ENCODE measurements around the gene BLMH. TPM values are rescaled to one million over a fixed set of nuclear protein-coding genes. Genes with fewer than 3 reads are reported as not detected.

Gene BLMH
- total RNA-seq, 1 experiment from 2014 or later: 59.0 TPM

DNA sequence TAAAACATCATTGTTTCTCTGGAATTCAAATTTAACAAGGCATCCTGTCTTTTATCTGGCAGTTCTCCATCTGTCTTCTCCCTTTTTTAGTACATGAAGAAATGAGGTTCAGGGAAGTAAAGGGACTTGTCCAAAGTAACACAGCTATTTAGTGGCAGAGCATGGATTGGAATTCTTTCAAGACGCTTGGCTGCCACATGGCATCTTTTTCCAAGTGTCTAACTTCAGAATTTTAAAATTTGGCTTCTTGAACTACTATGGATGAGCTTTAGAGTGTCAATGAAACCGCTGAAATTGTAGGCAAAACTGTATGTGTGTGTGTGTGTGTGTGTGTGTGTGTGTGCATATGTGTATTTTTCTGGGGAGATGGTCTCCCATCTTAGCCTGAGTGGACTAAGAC, 47.3 kb upstream of the BLMH start:
- intact Hi-C loops (cut with micrococcal nuclease; ENCODE audit: unreplicated experiment) (no loop called here), in situ Hi-C loops (cut with HindIII; ENCODE audit: low pct_unique_long_range_greater_than_20kb, low sequenced_read_pairs) (no loop called here)
- Histone ChIP-seq H3K9me3 (ENCODE audit: control insufficient read depth, insufficient read depth, low read depth, low read length) (no peaks in the 10 kb centered on the region), H3K4me1 (ENCODE audit: control insufficient read depth, insufficient read depth, low read length) (peaks cover 10% of the 10 kb centered on the region), H3K36me3 (ENCODE audit: control insufficient read depth, insufficient read depth, low read length) (no peaks in the 10 kb centered on the region), H3K27ac (ENCODE audit: low read length) (no peak overlapping the region), H3K4me3 (ENCODE audit: low read depth in 2 of 2, low read length in 2 of 2) (no peak overlapping the region), H3K27me3 (ENCODE audit: control insufficient read depth, insufficient read depth, low read length) (no peaks in the 10 kb centered on the region)
- DNase-seq (ENCODE audit: low read depth, low spot score): no peak
- no TSS peak for BruUV-seq (replicated peaks)
- ChIA-PET CTCF (interaction anchor here (0.6 to 0.7 kb wide), 3 partner anchors 38 to 750 kb away, joined by 3 to 4 read pairs (median 4); no protein-coding TSS in a partner anchor), POLR2A (no interaction called here)
- no peak for TF ChIP-seq SIN3A (IDR thresholded peaks at IDR 0.05; ENCODE audit: borderline replicate concordance, insufficient read depth, low read depth, low read length)
- TF ChIP-seq, protein P1, sequence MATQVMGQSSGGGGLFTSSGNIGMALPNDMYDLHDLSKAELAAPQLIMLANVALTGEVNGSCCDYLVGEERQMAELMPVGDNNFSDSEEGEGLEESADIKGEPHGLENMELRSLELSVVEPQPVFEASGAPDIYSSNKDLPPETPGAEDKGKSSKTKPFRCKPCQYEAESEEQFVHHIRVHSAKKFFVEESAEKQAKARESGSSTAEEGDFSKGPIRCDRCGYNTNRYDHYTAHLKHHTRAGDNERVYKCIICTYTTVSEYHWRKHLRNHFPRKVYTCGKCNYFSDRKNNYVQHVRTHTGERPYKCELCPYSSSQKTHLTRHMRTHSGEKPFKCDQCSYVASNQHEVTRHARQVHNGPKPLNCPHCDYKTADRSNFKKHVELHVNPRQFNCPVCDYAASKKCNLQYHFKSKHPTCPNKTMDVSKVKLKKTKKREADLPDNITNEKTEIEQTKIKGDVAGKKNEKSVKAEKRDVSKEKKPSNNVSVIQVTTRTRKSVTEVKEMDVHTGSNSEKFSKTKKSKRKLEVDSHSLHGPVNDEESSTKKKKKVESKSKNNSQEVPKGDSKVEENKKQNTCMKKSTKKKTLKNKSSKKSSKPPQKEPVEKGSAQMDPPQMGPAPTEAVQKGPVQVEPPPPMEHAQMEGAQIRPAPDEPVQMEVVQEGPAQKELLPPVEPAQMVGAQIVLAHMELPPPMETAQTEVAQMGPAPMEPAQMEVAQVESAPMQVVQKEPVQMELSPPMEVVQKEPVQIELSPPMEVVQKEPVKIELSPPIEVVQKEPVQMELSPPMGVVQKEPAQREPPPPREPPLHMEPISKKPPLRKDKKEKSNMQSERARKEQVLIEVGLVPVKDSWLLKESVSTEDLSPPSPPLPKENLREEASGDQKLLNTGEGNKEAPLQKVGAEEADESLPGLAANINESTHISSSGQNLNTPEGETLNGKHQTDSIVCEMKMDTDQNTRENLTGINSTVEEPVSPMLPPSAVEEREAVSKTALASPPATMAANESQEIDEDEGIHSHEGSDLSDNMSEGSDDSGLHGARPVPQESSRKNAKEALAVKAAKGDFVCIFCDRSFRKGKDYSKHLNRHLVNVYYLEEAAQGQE (IDR thresholded peaks at IDR 0.05; ENCODE audit: insufficient read depth in 1 of 2, low read depth in 2 of 2, low read length in 1 of 2): no peak
- TF ChIP-seq POLR2AphosphoS5 (IDR thresholded peaks at IDR 0.05; ENCODE audit: low read depth, low read length): no peak
- TF ChIP-seq TCF7L2 (IDR thresholded peaks at IDR 0.05; ENCODE audit: low read depth, low read length): no peak
- TF ChIP-seq, protein P2, sequence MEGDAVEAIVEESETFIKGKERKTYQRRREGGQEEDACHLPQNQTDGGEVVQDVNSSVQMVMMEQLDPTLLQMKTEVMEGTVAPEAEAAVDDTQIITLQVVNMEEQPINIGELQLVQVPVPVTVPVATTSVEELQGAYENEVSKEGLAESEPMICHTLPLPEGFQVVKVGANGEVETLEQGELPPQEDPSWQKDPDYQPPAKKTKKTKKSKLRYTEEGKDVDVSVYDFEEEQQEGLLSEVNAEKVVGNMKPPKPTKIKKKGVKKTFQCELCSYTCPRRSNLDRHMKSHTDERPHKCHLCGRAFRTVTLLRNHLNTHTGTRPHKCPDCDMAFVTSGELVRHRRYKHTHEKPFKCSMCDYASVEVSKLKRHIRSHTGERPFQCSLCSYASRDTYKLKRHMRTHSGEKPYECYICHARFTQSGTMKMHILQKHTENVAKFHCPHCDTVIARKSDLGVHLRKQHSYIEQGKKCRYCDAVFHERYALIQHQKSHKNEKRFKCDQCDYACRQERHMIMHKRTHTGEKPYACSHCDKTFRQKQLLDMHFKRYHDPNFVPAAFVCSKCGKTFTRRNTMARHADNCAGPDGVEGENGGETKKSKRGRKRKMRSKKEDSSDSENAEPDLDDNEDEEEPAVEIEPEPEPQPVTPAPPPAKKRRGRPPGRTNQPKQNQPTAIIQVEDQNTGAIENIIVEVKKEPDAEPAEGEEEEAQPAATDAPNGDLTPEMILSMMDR (IDR thresholded peaks at IDR 0.05): no peak
- no peak for ATAC-seq

DNA sequence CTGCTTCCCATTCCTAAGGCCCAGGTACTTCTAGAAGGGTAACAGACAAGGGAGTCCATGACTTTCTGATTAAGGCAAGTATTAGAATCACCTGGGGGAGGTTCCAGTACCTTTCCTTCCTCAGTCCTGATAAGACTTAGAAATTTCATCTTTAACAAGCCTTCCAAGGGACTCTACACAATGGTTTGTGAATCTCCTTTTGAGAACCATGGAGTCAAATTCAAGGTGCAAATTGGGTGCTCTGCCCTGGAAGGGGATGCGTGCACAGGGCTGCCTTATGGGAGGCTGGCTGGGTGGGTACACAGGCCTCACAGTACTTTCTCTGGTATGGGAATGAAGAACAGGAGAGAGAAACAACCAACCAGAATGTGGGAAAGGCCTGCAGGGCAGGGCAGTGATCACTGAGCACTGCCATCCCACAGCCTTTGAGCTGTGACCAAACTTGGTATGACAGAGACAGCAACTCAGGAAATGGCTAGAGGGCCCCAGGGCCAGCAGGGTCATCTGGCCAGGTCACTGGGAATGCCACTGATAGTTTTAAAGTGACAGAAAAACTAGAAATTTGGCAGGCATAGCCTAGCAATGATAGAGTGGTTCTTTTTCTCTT, 45.8 kb upstream of the BLMH start:
- DNase-seq (ENCODE audit: low read depth, low spot score): no peak
- ChIA-PET CTCF (interaction anchor here (0.7 to 2.2 kb wide), 2 partner anchors 233 to 500 kb away, joined by 4 to 18 read pairs; no protein-coding TSS in a partner anchor), POLR2A (interaction anchor here (0.6 kb wide), 1 partner anchor 238 kb away, joined by 4 read pairs; no protein-coding TSS in a partner anchor)
- in situ Hi-C loops (cut with HindIII; ENCODE audit: low pct_unique_long_range_greater_than_20kb, low sequenced_read_pairs): no loop called here
- H3K36me3 ChIP-seq (ENCODE audit: control insufficient read depth, insufficient read depth, low read length): no peaks in the 10 kb centered on the region
- ATAC-seq: no peak
- TF ChIP-seq POLR2AphosphoS5 (IDR thresholded peaks at IDR 0.05; ENCODE audit: low read depth, low read length): no peak
- TF ChIP-seq SIN3A (IDR thresholded peaks at IDR 0.05; ENCODE audit: borderline replicate concordance, insufficient read depth, low read depth, low read length): no peak
- TF ChIP-seq, protein P1 (IDR thresholded peaks at IDR 0.05; ENCODE audit: insufficient read depth in 1 of 2, low read depth in 2 of 2, low read length in 1 of 2): no peak
- TF ChIP-seq, protein P2 (IDR thresholded peaks at IDR 0.05): no peak
- no peak for TF ChIP-seq TCF7L2 (IDR thresholded peaks at IDR 0.05; ENCODE audit: low read depth, low read length)
- no peaks in the 10 kb centered on the region for H3K9me3 ChIP-seq (ENCODE audit: control insufficient read depth, insufficient read depth, low read depth, low read length)
- no TSS peak for BruUV-seq (replicated peaks)
- H3K4me3 ChIP-seq (ENCODE audit: low read depth in 2 of 2, low read length in 2 of 2): no peak overlapping the region
- H3K4me1 ChIP-seq (ENCODE audit: control insufficient read depth, insufficient read depth, low read length): 0 out of 2 replicates have a peak, but pooled peaks cover 4% of the 10 kb centered on the region
- no peak overlapping the region for H3K27ac ChIP-seq (ENCODE audit: low read length)
- H3K27me3 ChIP-seq (ENCODE audit: control insufficient read depth, insufficient read depth, low read length): no peaks in the 10 kb centered on the region
- intact Hi-C loops (cut with micrococcal nuclease; ENCODE audit: unreplicated experiment): no loop called here

Data from Panc1 (cell line).